Tongue (tissue), 2 donors: ENCODE results near the gene ARID3A. TPM values are rescaled to one million over a fixed set of nuclear protein-coding genes. Genes with fewer than 3 reads are reported as not detected.

Experiments
- DNase-seq: peaks from one replicate; pipeline ENCODE4 v3.0.0-alpha.2; 2015
- total RNA-seq: library from RNA; depleted of rRNA; stranded (reverse); fragments of >200 nt; gene quantifications from one replicate; pipeline ENCODE4 v1.2.3, GENCODE V29; 2014

The ARID3A gene
- total RNA-seq, 1 donor from 2014 or later: 5.2 TPM

- DNase-seq: no peak
Measured at GRCh38 chr19:964116-964520, 38.3 kb downstream of the ARID3A start.

- DNase-seq: no peak
Measured at GRCh38 chr19:964761-965694, 39.2 kb downstream of the ARID3A start.

- DNase-seq: peak; percentile 63
Measured at GRCh38 chr19:966485-967088, 40.8 kb downstream of the ARID3A start.

- DNase-seq: no peak
Measured at GRCh38 chr19:970695-971094, 44.9 kb downstream of the ARID3A start.

GRCh38 chr19:971795-972194 is 46.0 kb downstream of the ARID3A start:
- no peak for DNase-seq

- no peak for DNase-seq
Measured at GRCh38 chr19:972281-972680, 46.4 kb downstream of the ARID3A start.

GRCh38 chr19:973726-974563 is 48.1 kb downstream of the ARID3A start:
- no peak for DNase-seq

- DNase-seq: no peak
Measured at GRCh38 chr19:974564-975257, 48.9 kb downstream of the ARID3A start.

- no peak for DNase-seq
Measured at GRCh38 chr19:976476-976875, 50.6 kb downstream of the ARID3A start.

- DNase-seq: no peak
Measured at GRCh38 chr19:977058-977464, 51.2 kb downstream of the ARID3A start.

GRCh38 chr19:979318-979741 is 53.5 kb downstream of the ARID3A start:
- DNase-seq: no peak

GRCh38 chr19:980133-980998 is 54.5 kb downstream of the ARID3A start:
- peak; percentile 26 for DNase-seq

GRCh38 chr19:982567-983170 is 56.8 kb downstream of the ARID3A start:
- peak; percentile 76 for DNase-seq

GRCh38 chr19:984165-984967 is 58.5 kb downstream of the ARID3A start, which contains the start of gene WDR18:
WDR18 (plus strand) TSS chr19:984345; CDS start chr19:984354, 9 bp downstream.
- peak; percentile 97 for DNase-seq

- no peak for DNase-seq
Measured at GRCh38 chr19:986083-986482, 60.2 kb downstream of the ARID3A start.

- DNase-seq: no peak
Measured at GRCh38 chr19:988081-988480, 62.2 kb downstream of the ARID3A start.

GRCh38 chr19:988510-988909 is 62.7 kb downstream of the ARID3A start:
- DNase-seq: no peak

- DNase-seq: no peak
Measured at GRCh38 chr19:989381-990081, 63.7 kb downstream of the ARID3A start.

GRCh38 chr19:990119-990571 is 64.3 kb downstream of the ARID3A start:
- DNase-seq: no peak
